Stimulated activated CD8-positive, alpha-beta memory T cell treated with anti-CD3 and anti-CD28 coated beads, Interleukin-2, amount 100 ng/mL, for 1 hour (primary cell): ENCODE measurements around the gene CALR.
"Not testable (repeated sequence)": the region's sequence is repeated elsewhere in the genome, so short reads cannot be mapped to it uniquely, and the experiment has no call there.

Source experiments
- DNase-seq, 2 donors: peaks; one replicate each; pipeline ENCODE4 v3.0.0-alpha.2; 2020; ENCODE audit warnings: low read depth in 2 of 2

The CALR gene

GRCh38 chr19:12952488-12953137 is 14.2 kb downstream of the CALR start:
- DNase-seq, result no peak

GRCh38 chr19:12953138-12953798 is 14.9 kb downstream of the CALR start:
- no peak for DNase-seq

- no peak for DNase-seq
These were observed 15.6 kb downstream of the CALR start for GRCh38 chr19:12953799-12954611.

- DNase-seq, result no peak
These were observed 16.2 kb downstream of the CALR start for GRCh38 chr19:12954612-12954962.

- DNase-seq, result not testable (repeated sequence)
These were observed 17.2 kb downstream of the CALR start for GRCh38 chr19:12955575-12955974.

- no peak for DNase-seq
These were observed 17.6 kb downstream of the CALR start for GRCh38 chr19:12955996-12956395.

GRCh38 chr19:12956446-12957388 is 18.3 kb downstream of the CALR start, which contains the start of gene GADD45GIP1:
Gene GADD45GIP1 (minus strand): TSS chr19:12957223. CDS start chr19:12957212, 11 bp downstream.
- DNase-seq, result peak; percentile 58 to 66

- not testable (repeated sequence) for DNase-seq
These were observed 19.1 kb downstream of the CALR start for GRCh38 chr19:12957389-12957952.

GRCh38 chr19:12959481-12959880 is 21.1 kb downstream of the CALR start:
- DNase-seq, result no peak

GRCh38 chr19:12965017-12965811 is 26.8 kb downstream of the CALR start:
- peak; percentile 57 to 61 for DNase-seq

GRCh38 chr19:12965812-12966135 is 27.4 kb downstream of the CALR start:
- no peak for DNase-seq

- no peak for DNase-seq
These were observed 29.5 kb downstream of the CALR start for GRCh38 chr19:12967907-12968306.

GRCh38 chr19:12969292-12969988 is 31.0 kb downstream of the CALR start, which contains the start of gene DAND5:
Gene DAND5 (plus strand): TSS chr19:12969576. CDS start chr19:12969661, 85 bp downstream.
- DNase-seq, result no peak

GRCh38 chr19:12970070-12970820 is 31.8 kb downstream of the CALR start:
- DNase-seq, result no peak

GRCh38 chr19:12973236-12973635 is 34.8 kb downstream of the CALR start:
- no peak for DNase-seq

GRCh38 chr19:12974301-12975220 is 36.2 kb downstream of the CALR start:
- DNase-seq, result no peak

GRCh38 chr19:12975221-12975741 is 36.9 kb downstream of the CALR start:
- DNase-seq, result no peak

GRCh38 chr19:12976109-12976508 is 37.7 kb downstream of the CALR start:
- DNase-seq, result not testable (repeated sequence)
